SK-N-SH (cell line): ENCODE results near the gene MYO7A. TPM values are rescaled to one million over a fixed set of nuclear protein-coding genes. Genes with fewer than 3 reads are reported as not detected.

ENCODE experiments used
- CTCF ChIA-PET: fragments of 300-600, 350-600 bp; formaldehyde crosslinking; extraction: SDS; loops from one replicate; lab custom pipeline; 2021; lab: Yijun Ruan, JAX
- POLR2A ChIA-PET: fragments of 350-600 bp; sonication (Branson Sonifier 250); formaldehyde crosslinking; extraction: SDS; loops from one replicate; lab custom pipeline; 2020; ENCODE audit warnings: antibody characterized with exemption, inconsistent platforms; lab: Yijun Ruan, JAX
- DNase-seq: peaks from one replicate; pipeline ENCODE4 v3.0.0; 2012
- H2AFZ ChIP-seq: fragments of 200-600 bp; sonication (generic); 2 replicates; pipeline ENCODE4 v1.8.1; 2016; ENCODE audit warnings: antibody characterized with exemption, mild to moderate bottlenecking, low read depth
- H3F3A ChIP-seq: fragments of 200-600 bp; sonication (generic); replicated peaks from 2 replicates; pipeline ENCODE3; 2016; ENCODE audit warnings: antibody characterized with exemption, mild to moderate bottlenecking; ENCODE audit not compliant: insufficient read depth
- H3K27ac ChIP-seq, 2 experiments: fragments of 200-500 bp in 1 of 2; fragments of 200-600 bp in 1 of 2; sonication (Bioruptor generic) in 1 of 2; sonication (generic), shearing (Covaris generic) in 1 of 2; 2 replicates each; pipeline versions ENCODE4 v1.5.1 to v1.6.1; 2014 to 2016; ENCODE audit warnings: low read depth in 2 of 2, inconsistent platforms in 1 of 2, low read length in 1 of 2, mild to moderate bottlenecking in 1 of 2, mixed read lengths in 1 of 2
- H3K27me3 ChIP-seq: fragments of 200-600 bp; sonication (generic), shearing (Covaris generic); 2 replicates; pipeline ENCODE4 v1.6.1; 2016; ENCODE audit warnings: mixed run types; ENCODE audit not compliant: insufficient read depth
- H3K36me3 ChIP-seq, 2 experiments: fragments of 200-500 bp in 1 of 2; fragments of 200-600 bp in 1 of 2; sonication (Bioruptor generic) in 1 of 2; sonication (generic) in 1 of 2; replicated peaks in 1 of 2; 2 replicates each; pipeline versions ENCODE3 to v1.5.1; 2014 to 2016; ENCODE audit warnings: low read length in 1 of 2, mild to moderate bottlenecking in 1 of 2; ENCODE audit not compliant: insufficient read depth in 2 of 2, control insufficient read depth in 1 of 2
- H3K4me1 ChIP-seq, 2 experiments: fragments of 200-500 bp in 1 of 2; fragments of 200-600 bp in 1 of 2; sonication (Bioruptor generic) in 1 of 2; sonication (generic), shearing (Covaris generic) in 1 of 2; 2 replicates each; pipeline versions ENCODE4 v1.5.1 to v1.6.1; 2014 to 2016; ENCODE audit warnings: low read depth in 1 of 2, low read length in 1 of 2, mixed run types in 1 of 2; ENCODE audit not compliant: insufficient read depth in 2 of 2, control insufficient read depth in 1 of 2
- H3K4me2 ChIP-seq: fragments of 200-600 bp; sonication (generic), shearing (Covaris generic); 2 replicates; pipeline ENCODE4 v1.6.1; 2017; ENCODE audit warnings: mixed run types
- H3K4me3 ChIP-seq, 2 experiments: fragments of 200-500 bp in 1 of 2; fragments of 200-600 bp in 1 of 2; sonication (Bioruptor generic) in 1 of 2; sonication (generic), shearing (Covaris generic) in 1 of 2; 2 replicates each; pipeline versions ENCODE4 v1.5.1 to v1.8.1; 2014 to 2016; ENCODE audit warnings: low read depth in 2 of 2, inconsistent platforms in 1 of 2, low read length in 1 of 2, mild to moderate bottlenecking in 1 of 2, mixed read lengths in 1 of 2, moderate library complexity in 1 of 2
- H3K79me2 ChIP-seq: fragments of 200-600 bp; sonication (generic); 2 replicates; pipeline ENCODE4 v1.8.1; 2017; ENCODE audit warnings: mild to moderate bottlenecking; ENCODE audit not compliant: insufficient read depth
- H3K9ac ChIP-seq: fragments of 200-600 bp; sonication (generic); 2 replicates; pipeline ENCODE4 v1.6.1; 2017; ENCODE audit warnings: mixed run types
- H3K9me2 ChIP-seq: fragments of 200-600 bp; sonication (generic); 2 replicates; pipeline ENCODE4 v1.6.1; 2017; ENCODE audit warnings: mixed run types
- H3K9me3 ChIP-seq: fragments of 200-600 bp; sonication (generic); 2 replicates; pipeline ENCODE4 v1.6.1; 2017; ENCODE audit warnings: mixed run types, mild to moderate bottlenecking, moderate library complexity
- H4K20me1 ChIP-seq: fragments of 200-600 bp; sonication (generic); 2 replicates; pipeline ENCODE4 v1.6.1; 2017; ENCODE audit warnings: mild to moderate bottlenecking, mixed run types; ENCODE audit not compliant: insufficient read depth
- CTCF ChIP-seq: fragments of 200-600 bp; sonication (generic); IDR thresholded peaks from 2 replicates; pipeline ENCODE4 v1.6.1; 2017; ENCODE audit warnings: antibody characterized with exemption, mild to moderate bottlenecking, moderate library complexity
- EZH2phosphoT487 ChIP-seq: fragments of 200-600 bp; sonication (generic); IDR thresholded peaks from 2 replicates; pipeline ENCODE4 v1.6.1; 2017; ENCODE audit warnings: low read depth, mixed run types, mild to moderate bottlenecking, antibody characterized with exemption, moderate library complexity, borderline replicate concordance
- FOSL2 ChIP-seq: IDR thresholded peaks from 2 replicates; pipeline ENCODE4 v1.4.0; 2012; ENCODE audit warnings: low read depth, mild to moderate bottlenecking, moderate library complexity, borderline replicate concordance
- FOXJ3 ChIP-seq: sonication (generic); formaldehyde crosslinking; IDR thresholded peaks from 2 replicates; pipeline ENCODE4 v1.5.1; 2020; ENCODE audit warnings: mild to moderate bottlenecking, missing genetic modification reagents
- FOXM1 ChIP-seq: IDR thresholded peaks from 2 replicates; pipeline ENCODE4 v1.4.0; 2012; ENCODE audit warnings: low read depth, mild to moderate bottlenecking
- GABPA ChIP-seq: IDR thresholded peaks from 2 replicates; pipeline ENCODE4 v1.4.0; 2012; ENCODE audit warnings: low read depth, mild to moderate bottlenecking
- IRF3 ChIP-seq: fragments of 150-350 bp; IDR thresholded peaks from 2 replicates; pipeline ENCODE4 v1.6.1; 2016; ENCODE audit warnings: mild to moderate bottlenecking, low read depth, low read length
- MAX ChIP-seq: IDR thresholded peaks from 2 replicates; pipeline ENCODE4 v1.4.0; 2012; ENCODE audit warnings: low read depth
- PBX3 ChIP-seq: IDR thresholded peaks from 2 replicates; pipeline ENCODE4; 2012
- POLR2AphosphoS5 ChIP-seq: IDR thresholded peaks from 2 replicates; pipeline ENCODE4 v1.6.1; 2012; ENCODE audit warnings: low read depth, low read length
- RAD21 ChIP-seq: IDR thresholded peaks from 2 replicates; pipeline ENCODE4 v1.6.1; 2012; ENCODE audit warnings: mild to moderate bottlenecking, low read length
- RXRA ChIP-seq: IDR thresholded peaks from 2 replicates; pipeline ENCODE4 v1.4.0; 2012; ENCODE audit warnings: low read depth, mild to moderate bottlenecking, borderline replicate concordance
- SIN3A ChIP-seq: IDR thresholded peaks from 2 replicates; pipeline ENCODE4 v1.6.1; 2012; ENCODE audit warnings: low read depth, mild to moderate bottlenecking, low read length, moderate library complexity, borderline replicate concordance
- SMC3 ChIP-seq: IDR thresholded peaks from 2 replicates; pipeline ENCODE4 v1.6.1; 2012; ENCODE audit warnings: low read depth, low read length, improper control_type of control experiment
- TAF1 ChIP-seq: IDR thresholded peaks from 2 replicates; pipeline ENCODE4 v1.6.1; 2012; ENCODE audit warnings: low read depth, mild to moderate bottlenecking, low read length, moderate library complexity, borderline replicate concordance
- USF2 ChIP-seq: fragments of 150-350 bp; IDR thresholded peaks from 2 replicates; pipeline ENCODE4 v1.6.1; 2017; ENCODE audit warnings: antibody characterized with exemption, low read length, low read depth, borderline replicate concordance
- YY1 ChIP-seq: IDR thresholded peaks from 2 replicates; pipeline ENCODE4 v1.4.0; 2012; ENCODE audit warnings: low read depth, mild to moderate bottlenecking
- WGBS: methylation state at CpG from one replicate; pipeline ENCODE4 v1.1.6; 2017; ENCODE audit warnings: low lambda C conversion rate; 5-methylcytosine and 5-hydroxymethylcytosine counted together
- polyA plus RNA-seq, 3 experiments: library from polyadenylated mRNA; depleted of rRNA; stranded (reverse); fragments of >200 nt; gene quantifications; 2 replicates each; pipeline ENCODE4 v1.2.3, GENCODE V29; 2012

MYO7A gene
- polyA plus RNA-seq, 1 of the 3 experiments (the other 2 are of a cell fraction): 0.08 TPM

- no peaks in the 10 kb centered on the region for H3K79me2 ChIP-seq
- 31% methylated on average over 6 of the region's 7 CpGs for WGBS
- H3K27me3 ChIP-seq: no peaks in the 10 kb centered on the region
- H4K20me1 ChIP-seq: no peaks in the 10 kb centered on the region
- H3K9me2 ChIP-seq: no peaks in the 10 kb centered on the region
- peak; percentile 90 for DNase-seq
- H3K27ac ChIP-seq: no peak overlapping the region
- POLR2A ChIA-PET: no interaction called here
- H3K9me3 ChIP-seq: no peaks in the 10 kb centered on the region
- no peak overlapping the region for H3K9ac ChIP-seq
- H3K4me2 ChIP-seq: no peak overlapping the region
- H3K4me1 ChIP-seq: no peaks in the 10 kb centered on the region
- no peaks in the 10 kb centered on the region for H3K36me3 ChIP-seq
- H3K4me3 ChIP-seq: peak overlapping the region in 1 of 2 experiments; percentile 14; a peak in 1 of 4 replicates
- H2AFZ ChIP-seq: no peak overlapping the region
- CTCF ChIA-PET: interaction anchor here (0.6 to 11.8 kb wide), 58 partner anchors 8 to 459 kb away, joined by 3 to 270 read pairs (median 4); partner anchors contain the start of gene MYO7A
- TF ChIP-seq RXRA: no peak
- peak; percentile 97 for TF ChIP-seq SMC3
- no peak for TF ChIP-seq TAF1
- TF ChIP-seq FOXM1: no peak
- no peak for TF ChIP-seq SIN3A
- no peak for TF ChIP-seq MAX
- TF ChIP-seq PBX3: no peak
- TF ChIP-seq USF2: no peak
- peak; percentile 93 for TF ChIP-seq CTCF
- TF ChIP-seq YY1: no peak
- TF ChIP-seq POLR2AphosphoS5: no peak
- TF ChIP-seq GABPA: no peak
- TF ChIP-seq FOSL2: no peak
- peak; percentile 93 for TF ChIP-seq RAD21
- TF ChIP-seq IRF3: no peak
- no peak for TF ChIP-seq EZH2phosphoT487
- no peak for TF ChIP-seq FOXJ3 (CRISPR knock-in tag)
- H3F3A ChIP-seq: no peaks in the 10 kb centered on the region
These were observed 60.0 kb downstream of the MYO7A start for GRCh38 chr11:77187776-77188632.
